GM12891 (cell line): Measurements from ENCODE around the gene ZNF718.

Experiments
- PAX5 ChIP-seq: IDR thresholded peaks from 2 replicates; pipeline ENCODE4 v1.6.1; 2011; ENCODE audit warnings: low read length, moderate library complexity, mild to moderate bottlenecking; ENCODE audit not compliant: insufficient read depth, severe bottlenecking
- POLR2A ChIP-seq: IDR thresholded peaks from 2 replicates; pipeline ENCODE4 v1.6.1; 2011; ENCODE audit warnings: low read depth, low read length, control low read depth
- POLR2AphosphoS5 ChIP-seq: IDR thresholded peaks from 2 replicates; pipeline ENCODE4 v1.6.1; 2011; ENCODE audit warnings: low read depth, low read length, control low read depth
- POU2F2 ChIP-seq: IDR thresholded peaks from 2 replicates; pipeline ENCODE4 v1.6.1; 2011; ENCODE audit warnings: low read depth, mild to moderate bottlenecking, control low read depth, low read length, moderate library complexity
- SPI1 ChIP-seq: IDR thresholded peaks from 2 replicates; pipeline ENCODE4 v1.6.1; 2011; ENCODE audit warnings: low read depth, low read length, control low read depth
- TAF1 ChIP-seq: IDR thresholded peaks from 2 replicates; pipeline ENCODE4 v1.6.1; 2011; ENCODE audit warnings: low read depth, low read length, control low read depth

GRCh38 chr4:85951-86350 is 38.4 kb upstream of the ZNF718 start:
- no peak for TF ChIP-seq POLR2A
- no peak for TF ChIP-seq POLR2AphosphoS5
- TF ChIP-seq SPI1 = no peak
- TF ChIP-seq TAF1 = no peak
- TF ChIP-seq PAX5 = no peak
- no peak for TF ChIP-seq POU2F2
